ENCODE results near the gene ADAMTSL1. TPM values are rescaled to one million over a fixed set of nuclear protein-coding genes. Genes with fewer than 3 reads are reported as not detected.

The ADAMTSL1 gene
- total and polyA plus RNA-seq, 9 of the 15 experiments (the other 6 are each of a cell fraction or from before 2014, with no cell fraction given): 0.01 TPM; not detected in 8

GRCh38 chr9:18606281-18606680 is 132.3 kb downstream of the ADAMTSL1 start (continued):
- TF ChIP-seq REST (IDR thresholded peaks at IDR 0.05; ENCODE audit: borderline replicate concordance) (no peak), REST (CRISPR knock-in tag; IDR thresholded peaks at IDR 0.05; ENCODE audit: low read depth) (no peak), CBFA2T3 (IDR thresholded peaks at IDR 0.05) (no peak), ZNF551 (CRISPR knock-in tag; IDR thresholded peaks at IDR 0.05) (no peak), NR4A1 (CRISPR knock-in tag; IDR thresholded peaks at IDR 0.05) (no peak), NR4A1 (tag; IDR thresholded peaks at IDR 0.05) (no peak), ZNF696 (CRISPR knock-in tag; conservative IDR thresholded peaks at IDR 0.05) (no peak), SMAD3 (CRISPR knock-in tag; conservative IDR thresholded peaks at IDR 0.05) (no peak), ZBTB33 (CRISPR knock-in tag; IDR thresholded peaks at IDR 0.05) (no peak)

All from K562 (cell line).